ENCODE data around the gene STRBP.
A peak's percentile ranks its signal among the peaks of the same experiment; 100 is the strongest.
"Not testable (repeated sequence)": the region's sequence is repeated elsewhere in the genome, so short reads cannot be mapped to it uniquely, and the experiment has no call there.

Gene STRBP

DNA sequence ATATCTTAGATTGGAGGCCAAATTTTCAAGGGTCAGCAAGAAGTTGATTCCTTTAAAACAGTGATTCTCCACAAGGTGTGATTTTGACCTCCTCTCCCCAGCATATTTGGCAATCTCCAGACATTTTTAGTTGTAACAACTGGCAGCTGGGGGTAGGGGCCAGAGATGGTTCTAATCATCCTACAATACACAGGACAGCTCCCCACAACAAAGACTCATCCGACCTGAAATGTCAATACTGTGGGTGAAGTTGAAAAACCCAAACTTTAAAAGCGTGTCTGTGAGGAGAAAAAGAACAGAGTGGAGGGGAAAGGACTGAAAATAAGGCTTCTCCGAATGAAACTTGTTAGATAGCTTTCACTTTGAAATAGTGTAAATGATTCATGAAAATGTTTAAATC lies 10.0 kb upstream of the STRBP start:
- Mint-ChIP-seq H3K36me3 (ENCODE audit: insufficient read depth) (no peaks in the 10 kb centered on the region), H3K4me1 (no peaks in the 10 kb centered on the region), H3K27ac (ENCODE audit: low read depth) (no peak overlapping the region), H3K4me3 (no peak overlapping the region), H3K9me3 (no peaks in the 10 kb centered on the region), H3K27me3 (peaks cover 21% of the 10 kb centered on the region)
- no peak for ATAC-seq (replicated peaks; ENCODE audit: extremely low read depth, poor library complexity, severe bottlenecking)
- no peak for DNase-seq (ENCODE audit: low spot score in 2 of 2)

DNA sequence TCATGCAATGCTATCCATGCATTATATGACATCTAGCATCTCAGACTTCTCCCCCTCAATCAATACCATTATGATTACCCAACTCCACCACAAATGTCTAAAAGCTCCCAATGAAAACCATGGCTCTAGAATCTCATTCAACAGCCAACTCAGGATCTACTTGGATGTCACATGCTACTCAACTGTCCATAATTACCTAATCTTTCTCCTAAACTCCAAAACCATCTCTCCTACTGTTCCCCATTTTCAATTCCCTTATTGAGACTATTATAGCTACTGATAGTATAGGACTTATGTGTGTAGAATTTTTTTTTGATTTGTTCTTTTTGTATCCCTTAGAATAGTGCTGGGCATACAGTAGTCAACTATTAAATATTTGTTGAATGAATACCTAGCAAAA lies 8.2 kb upstream of the STRBP start:
- H3K4me1 Mint-ChIP-seq: no peaks in the 10 kb centered on the region
- no peak overlapping the region for H3K4me3 Mint-ChIP-seq
- no peak for ATAC-seq (replicated peaks; ENCODE audit: extremely low read depth, poor library complexity, severe bottlenecking)
- H3K27ac Mint-ChIP-seq (ENCODE audit: low read depth): no peak overlapping the region
- no peak for DNase-seq (ENCODE audit: low spot score in 2 of 2)
- no peaks in the 10 kb centered on the region for H3K9me3 Mint-ChIP-seq
- no peaks in the 10 kb centered on the region for H3K36me3 Mint-ChIP-seq (ENCODE audit: insufficient read depth)
- peaks cover 21% of the 10 kb centered on the region for H3K27me3 Mint-ChIP-seq

DNA sequence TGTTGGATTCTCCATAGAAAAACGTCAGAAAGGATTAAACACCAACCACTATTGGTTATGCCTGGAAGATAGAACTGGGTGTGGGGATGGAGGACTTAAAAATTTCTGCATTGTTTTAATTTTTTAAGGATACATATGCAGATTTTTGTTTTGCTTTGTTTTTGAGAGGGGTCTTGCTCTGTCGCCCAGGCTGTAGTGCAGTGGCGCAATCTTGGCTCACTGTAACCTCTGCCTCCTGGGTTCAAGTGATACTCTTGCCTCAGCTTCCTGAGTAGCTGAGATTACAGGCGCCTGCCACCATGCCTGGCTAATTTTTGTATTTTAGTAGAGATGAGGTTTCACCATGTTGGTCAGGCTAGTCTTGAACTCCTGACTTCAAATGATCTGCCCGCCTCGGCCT lies 2.7 kb upstream of the STRBP start:
- DNase-seq (ENCODE audit: low spot score in 2 of 2); H3K36me3 Mint-ChIP-seq (ENCODE audit: insufficient read depth); H3K4me3 Mint-ChIP-seq; ATAC-seq (replicated peaks; ENCODE audit: extremely low read depth, poor library complexity, severe bottlenecking); H3K27me3 Mint-ChIP-seq; H3K27ac Mint-ChIP-seq (ENCODE audit: low read depth); H3K9me3 Mint-ChIP-seq: not testable (repeated sequence)
- H3K4me1 Mint-ChIP-seq: peaks cover 14% of the 10 kb centered on the region

DNA sequence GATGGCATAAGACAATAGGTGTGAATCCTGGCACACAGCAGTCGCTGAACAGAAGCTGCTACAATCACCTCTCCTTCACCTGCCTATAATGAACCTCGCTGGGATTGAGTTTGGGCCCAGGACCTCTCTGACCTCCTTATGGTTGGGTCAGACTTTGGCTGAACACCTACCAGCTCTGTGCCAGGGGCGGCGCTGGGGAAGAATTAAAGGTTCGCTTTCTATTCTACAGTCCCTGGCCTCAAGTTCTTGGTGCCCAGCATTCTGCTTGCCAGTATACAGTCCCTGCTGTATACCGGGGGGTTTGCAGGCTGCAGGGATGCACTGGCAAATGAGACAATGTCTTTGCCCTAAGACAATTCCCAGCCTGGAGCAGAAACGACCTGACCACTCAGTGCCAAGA lies 895 bp upstream of the STRBP start:
- no peak for ATAC-seq (replicated peaks; ENCODE audit: extremely low read depth, poor library complexity, severe bottlenecking)
- Mint-ChIP-seq H3K27ac (ENCODE audit: low read depth) (no peak overlapping the region), H3K4me3 (peak overlapping the region; percentile 67), H3K27me3 (no peaks in the 10 kb centered on the region), H3K36me3 (ENCODE audit: insufficient read depth) (peaks cover 3% of the 10 kb centered on the region), H3K9me3 (no peaks in the 10 kb centered on the region), H3K4me1 (peaks cover 15% of the 10 kb centered on the region)
- DNase-seq (ENCODE audit: low spot score in 2 of 2): no peak

DNA sequence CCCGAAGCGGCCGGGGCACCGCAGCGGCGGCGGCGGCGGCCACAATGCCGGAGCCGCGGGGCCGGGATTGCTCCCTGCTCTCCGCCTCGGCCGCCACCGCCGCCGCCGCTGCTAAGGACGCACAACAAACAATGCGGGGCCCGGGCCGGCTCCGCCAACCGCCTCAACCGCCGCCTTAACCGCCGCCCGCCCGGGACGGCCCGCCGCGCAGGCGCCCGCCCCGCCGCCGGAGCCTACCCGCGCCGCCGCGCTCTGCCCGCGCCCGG lies 254 bp downstream of the STRBP start:
- ATAC-seq (replicated peaks; ENCODE audit: extremely low read depth, poor library complexity, severe bottlenecking) (no peak), DNase-seq (ENCODE audit: low spot score in 2 of 2) (no peak)
- Mint-ChIP-seq H3K36me3 (ENCODE audit: insufficient read depth) (peaks cover 3% of the 10 kb centered on the region), H3K9me3 (no peaks in the 10 kb centered on the region), H3K4me3 (peak overlapping the region; percentile 67), H3K27me3 (no peaks in the 10 kb centered on the region), H3K4me1 (peaks cover 15% of the 10 kb centered on the region), H3K27ac (ENCODE audit: low read depth) (peak overlapping the region; percentile 64)

DNA sequence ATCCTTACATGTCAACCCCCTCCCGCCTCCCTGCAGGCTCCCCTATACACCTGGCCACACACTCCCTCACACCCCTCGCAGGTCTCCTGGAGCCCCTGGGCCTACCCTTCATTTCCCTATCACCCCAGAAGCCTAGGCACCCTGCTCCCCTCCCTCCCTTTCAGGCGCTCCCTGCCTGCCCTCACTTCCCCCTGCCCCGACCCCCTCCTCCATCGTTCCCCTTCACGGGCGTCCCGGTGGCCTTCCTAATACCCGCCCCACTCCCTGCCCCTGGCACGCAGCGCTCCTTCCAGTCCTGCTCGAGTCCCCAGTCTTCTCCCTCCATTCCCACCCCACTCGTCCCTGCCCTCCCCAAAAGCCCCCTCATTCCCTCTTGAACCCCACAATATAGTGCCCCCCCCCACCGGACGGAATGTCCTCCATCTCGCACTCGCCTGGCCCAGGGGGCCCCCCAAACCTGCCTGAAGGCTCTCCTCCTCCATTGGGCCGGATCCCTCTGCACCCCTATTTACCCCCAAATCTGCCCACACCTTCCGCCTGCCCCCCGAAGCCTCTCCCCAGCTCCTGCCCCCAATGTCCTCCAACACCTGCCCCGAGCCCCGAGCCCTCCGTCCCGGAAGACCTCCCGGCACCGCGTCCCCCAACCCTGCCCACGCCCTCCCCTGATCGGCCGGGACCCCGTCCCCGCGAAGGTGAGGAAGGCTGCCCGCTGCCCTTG lies 746 bp downstream of the STRBP start:
- no peaks in the 10 kb centered on the region for H3K9me3 Mint-ChIP-seq
- H3K27me3 Mint-ChIP-seq: no peaks in the 10 kb centered on the region
- ATAC-seq (replicated peaks; ENCODE audit: extremely low read depth, poor library complexity, severe bottlenecking) (no peak), DNase-seq (ENCODE audit: low spot score in 2 of 2) (no peak)
- peak overlapping the region; percentile 67 for H3K4me3 Mint-ChIP-seq
- peaks cover 3% of the 10 kb centered on the region for H3K36me3 Mint-ChIP-seq (ENCODE audit: insufficient read depth)
- H3K4me1 Mint-ChIP-seq: peaks cover 15% of the 10 kb centered on the region
- H3K27ac Mint-ChIP-seq (ENCODE audit: low read depth): peak overlapping the region; percentile 64

DNA sequence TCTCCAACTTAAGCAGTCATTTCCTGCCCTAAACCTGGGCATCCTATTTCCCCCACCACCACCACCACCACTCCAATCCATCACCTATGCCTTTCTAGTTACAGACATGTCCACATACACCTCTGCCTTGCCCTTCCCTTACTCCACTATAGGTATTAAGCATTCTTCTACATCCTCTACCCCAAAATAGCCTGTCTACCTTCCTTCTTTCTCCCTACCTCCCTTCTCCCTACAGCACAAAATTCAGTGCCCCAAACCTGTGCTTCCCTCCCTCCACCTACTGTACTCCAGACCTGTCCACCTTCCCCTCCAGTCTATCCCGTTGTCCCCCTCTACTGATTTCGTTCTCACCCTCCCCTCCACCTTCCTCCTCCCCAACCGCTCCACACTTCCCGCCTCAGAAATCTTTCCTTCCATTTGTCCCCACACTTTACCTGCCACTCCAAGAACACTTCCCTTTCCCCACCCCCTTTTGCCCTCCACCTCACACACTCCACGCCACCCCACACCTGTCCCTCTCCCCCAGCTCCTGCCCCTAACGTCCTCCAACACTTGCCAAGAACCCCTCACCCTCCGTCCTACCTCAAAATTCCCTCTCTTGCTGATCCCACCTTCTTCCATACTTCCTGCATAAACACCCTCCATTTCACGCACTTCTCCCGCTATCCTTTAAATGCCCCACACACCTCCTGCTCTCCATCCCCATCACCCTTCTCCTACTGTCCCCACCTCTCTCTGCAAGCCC lies 1.6 kb downstream of the STRBP start:
- H3K36me3 Mint-ChIP-seq (ENCODE audit: insufficient read depth): peaks cover 3% of the 10 kb centered on the region
- peak overlapping the region; percentile 64 for H3K27ac Mint-ChIP-seq (ENCODE audit: low read depth)
- peaks cover 16% of the 10 kb centered on the region for H3K4me1 Mint-ChIP-seq
- peak overlapping the region; percentile 67 for H3K4me3 Mint-ChIP-seq
- H3K9me3 Mint-ChIP-seq: no peaks in the 10 kb centered on the region
- no peaks in the 10 kb centered on the region for H3K27me3 Mint-ChIP-seq
- ATAC-seq (replicated peaks; ENCODE audit: extremely low read depth, poor library complexity, severe bottlenecking) (no peak), DNase-seq (ENCODE audit: low spot score in 2 of 2) (no peak)

DNA sequence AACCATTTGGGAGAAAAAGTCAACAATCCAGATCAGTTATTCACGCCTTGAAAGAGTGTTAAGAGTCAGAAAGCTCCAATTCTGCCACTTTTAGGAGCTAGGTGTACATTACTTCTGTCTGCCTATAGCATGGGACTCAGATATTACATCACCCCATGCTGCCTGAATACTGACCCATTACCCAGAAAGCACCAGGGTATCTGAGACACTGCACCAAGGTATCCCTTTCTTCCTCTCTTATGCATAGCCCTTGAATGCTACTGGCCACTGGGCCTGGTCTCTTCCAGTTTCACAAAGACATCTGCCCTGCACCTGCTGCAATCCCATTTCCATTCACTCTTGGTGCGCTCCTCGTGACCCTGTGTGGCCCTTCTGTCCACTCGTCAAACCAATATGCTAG lies 2.6 kb downstream of the STRBP start:
- no peak for ATAC-seq (replicated peaks; ENCODE audit: extremely low read depth, poor library complexity, severe bottlenecking)
- H3K36me3 Mint-ChIP-seq (ENCODE audit: insufficient read depth): peaks cover 3% of the 10 kb centered on the region
- no peaks in the 10 kb centered on the region for H3K9me3 Mint-ChIP-seq
- no peaks in the 10 kb centered on the region for H3K27me3 Mint-ChIP-seq
- no peak overlapping the region for H3K27ac Mint-ChIP-seq (ENCODE audit: low read depth)
- peaks cover 25% of the 10 kb centered on the region for H3K4me1 Mint-ChIP-seq
- no peak for DNase-seq (ENCODE audit: low spot score in 2 of 2)
- H3K4me3 Mint-ChIP-seq: no peak overlapping the region

DNA sequence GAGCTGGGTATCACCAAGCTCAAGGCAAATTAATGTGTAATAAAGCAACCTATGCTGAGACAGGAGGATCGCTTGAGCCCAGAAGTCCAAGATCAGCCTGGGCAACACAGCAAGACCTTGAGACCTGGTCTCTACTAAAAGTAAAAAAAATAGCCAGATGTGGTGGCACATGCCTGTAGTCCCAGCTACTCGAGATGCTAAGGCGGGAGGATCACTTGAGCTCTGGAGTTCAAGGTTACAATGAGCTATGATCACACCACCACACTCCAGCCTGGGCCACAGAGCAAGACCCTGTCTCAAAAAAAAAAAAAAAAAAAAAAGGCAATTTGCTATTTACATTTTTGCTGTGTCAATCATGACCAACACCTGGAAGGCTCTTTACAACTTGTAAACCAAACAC lies 5.2 kb downstream of the STRBP start:
- Mint-ChIP-seq H3K4me3 (no peak overlapping the region), H3K27me3 (no peaks in the 10 kb centered on the region), H3K27ac (ENCODE audit: low read depth) (no peak overlapping the region), H3K36me3 (ENCODE audit: insufficient read depth) (peaks cover 3% of the 10 kb centered on the region), H3K9me3 (no peaks in the 10 kb centered on the region), H3K4me1 (peaks cover 31% of the 10 kb centered on the region)
- no peak for DNase-seq (ENCODE audit: low spot score in 2 of 2)
- ATAC-seq (replicated peaks; ENCODE audit: extremely low read depth, poor library complexity, severe bottlenecking): no peak

DNA sequence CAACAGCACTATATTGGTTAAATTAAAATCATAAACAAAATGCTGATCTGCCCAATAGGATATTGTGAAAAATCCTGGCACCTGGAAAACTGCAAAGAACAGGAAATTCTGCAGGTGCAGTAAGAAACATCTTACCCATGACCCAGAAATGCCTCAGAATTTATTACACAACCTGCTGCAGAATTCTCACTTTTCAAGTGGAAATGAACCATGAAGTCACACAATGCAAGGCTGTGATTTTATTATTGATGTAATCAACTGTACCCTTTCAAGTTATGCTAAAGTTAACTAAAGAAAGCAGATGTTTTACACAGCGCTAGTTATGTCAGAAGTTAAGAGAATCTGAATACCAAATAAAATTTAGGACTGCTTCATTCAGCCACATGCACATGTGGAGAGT lies 6.0 kb downstream of the STRBP start:
- ATAC-seq (replicated peaks; ENCODE audit: extremely low read depth, poor library complexity, severe bottlenecking) (no peak), DNase-seq (ENCODE audit: low spot score in 2 of 2) (no peak)
- Mint-ChIP-seq H3K4me3 (no peak overlapping the region), H3K27ac (ENCODE audit: low read depth) (no peak overlapping the region), H3K9me3 (no peaks in the 10 kb centered on the region), H3K27me3 (no peaks in the 10 kb centered on the region), H3K4me1 (peaks cover 29% of the 10 kb centered on the region), H3K36me3 (ENCODE audit: insufficient read depth) (no peaks in the 10 kb centered on the region)

DNA sequence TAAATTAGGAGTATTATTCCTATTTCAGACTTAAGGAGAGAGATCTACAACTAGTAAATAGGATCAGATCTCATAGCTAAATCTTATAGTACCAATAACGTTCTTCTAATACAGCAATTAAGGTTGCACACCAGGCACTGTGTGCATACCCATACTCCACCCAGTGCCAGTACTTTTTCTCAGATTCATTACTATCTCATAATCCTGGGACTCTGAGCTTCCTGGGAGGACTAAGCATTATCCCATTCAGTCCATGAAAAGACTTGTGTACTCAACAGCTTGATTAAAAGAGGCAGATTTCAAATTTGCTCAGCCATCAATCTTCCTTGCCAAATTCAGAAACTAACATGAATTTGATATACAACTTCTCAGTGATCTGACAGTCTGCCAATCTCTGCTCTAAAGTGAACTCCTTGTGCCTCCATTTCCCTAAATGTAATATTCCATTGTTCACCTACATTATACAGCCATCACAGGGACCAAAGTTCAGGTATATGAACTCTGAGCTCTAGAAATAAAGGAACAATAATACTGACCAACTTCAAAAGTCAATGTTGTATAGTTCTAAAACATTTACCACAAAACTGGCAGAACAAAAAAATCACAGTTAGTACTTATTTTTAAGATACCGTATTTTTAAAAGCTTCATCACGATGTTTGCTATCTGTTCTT lies 7.2 kb downstream of the STRBP start:
- Mint-ChIP-seq H3K27me3 (no peaks in the 10 kb centered on the region), H3K4me3 (no peak overlapping the region), H3K9me3 (no peaks in the 10 kb centered on the region), H3K36me3 (ENCODE audit: insufficient read depth) (no peaks in the 10 kb centered on the region), H3K27ac (ENCODE audit: low read depth) (no peak overlapping the region), H3K4me1 (peaks cover 17% of the 10 kb centered on the region)
- DNase-seq (ENCODE audit: low spot score in 2 of 2) (no peak), ATAC-seq (replicated peaks; ENCODE audit: extremely low read depth, poor library complexity, severe bottlenecking) (no peak)

DNA sequence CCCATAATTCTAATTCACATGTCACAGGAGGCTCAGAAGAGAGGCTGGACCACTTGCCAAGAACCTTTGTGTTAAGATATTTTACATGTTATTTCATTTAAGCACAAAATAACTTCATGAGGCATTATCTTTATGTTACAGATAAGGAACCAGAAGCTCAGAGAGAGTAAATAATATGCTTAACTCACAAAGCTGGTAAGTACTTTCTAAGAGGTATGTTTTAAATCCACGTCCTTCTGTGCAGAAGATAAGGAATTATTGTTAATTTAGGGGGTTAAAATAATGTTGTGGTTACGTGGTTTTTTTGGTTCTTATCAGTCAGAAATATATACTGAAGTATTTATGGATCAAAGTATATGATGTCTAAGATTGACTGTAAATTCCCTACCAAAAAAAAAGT lies 8.0 kb downstream of the STRBP start:
- Mint-ChIP-seq H3K4me1 (peaks cover 16% of the 10 kb centered on the region), H3K27me3 (no peaks in the 10 kb centered on the region), H3K27ac (ENCODE audit: low read depth) (no peak overlapping the region), H3K9me3 (no peaks in the 10 kb centered on the region), H3K36me3 (ENCODE audit: insufficient read depth) (no peaks in the 10 kb centered on the region), H3K4me3 (no peak overlapping the region)
- ATAC-seq (replicated peaks; ENCODE audit: extremely low read depth, poor library complexity, severe bottlenecking): no peak
- DNase-seq (ENCODE audit: low spot score in 2 of 2): no peak

DNA sequence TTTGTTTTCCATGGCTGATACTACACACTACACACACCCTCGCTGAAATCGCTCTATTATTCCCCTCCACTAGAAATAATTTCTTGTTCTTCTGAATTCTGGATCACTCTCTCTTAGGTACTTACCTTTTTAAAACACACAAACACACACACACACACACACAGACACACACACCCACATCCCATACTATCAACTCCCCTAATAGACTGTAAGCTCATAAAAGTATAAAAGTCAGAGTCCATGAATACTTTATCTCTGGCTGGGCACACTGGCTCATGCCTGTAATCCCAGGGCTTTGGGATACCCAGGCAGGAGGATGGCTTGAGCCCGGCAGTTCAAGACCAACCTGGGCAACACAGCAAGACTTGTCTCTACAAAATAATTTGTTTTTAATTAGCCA lies 11.1 kb downstream of the STRBP start:
- H3K4me1 Mint-ChIP-seq: peaks cover 16% of the 10 kb centered on the region
- H3K27me3 Mint-ChIP-seq: no peaks in the 10 kb centered on the region
- H3K27ac Mint-ChIP-seq (ENCODE audit: low read depth): no peak overlapping the region
- DNase-seq (ENCODE audit: low spot score in 2 of 2) (no peak), ATAC-seq (replicated peaks; ENCODE audit: extremely low read depth, poor library complexity, severe bottlenecking) (no peak)
- no peaks in the 10 kb centered on the region for H3K36me3 Mint-ChIP-seq (ENCODE audit: insufficient read depth)
- no peak overlapping the region for H3K4me3 Mint-ChIP-seq
- no peaks in the 10 kb centered on the region for H3K9me3 Mint-ChIP-seq

All from central memory CD8-positive, alpha-beta T cell (primary cell).